GM20431 (cell line): Measurements from ENCODE around the gene CHST8.
"Not testable (repeated sequence)": the region's sequence is repeated elsewhere in the genome, so short reads cannot be mapped to it uniquely, and the experiment has no call there.

Source experiments
- in situ Hi-C: fragments of 300-500 bp; cut with MseI, MboI; formaldehyde crosslinking; loops from one replicate; pipeline ENCODE4 v1.15.0; 2020; ENCODE audit warnings: low sequenced_read_pairs; ENCODE audit not compliant: unreplicated experiment

The CHST8 gene, protein sequence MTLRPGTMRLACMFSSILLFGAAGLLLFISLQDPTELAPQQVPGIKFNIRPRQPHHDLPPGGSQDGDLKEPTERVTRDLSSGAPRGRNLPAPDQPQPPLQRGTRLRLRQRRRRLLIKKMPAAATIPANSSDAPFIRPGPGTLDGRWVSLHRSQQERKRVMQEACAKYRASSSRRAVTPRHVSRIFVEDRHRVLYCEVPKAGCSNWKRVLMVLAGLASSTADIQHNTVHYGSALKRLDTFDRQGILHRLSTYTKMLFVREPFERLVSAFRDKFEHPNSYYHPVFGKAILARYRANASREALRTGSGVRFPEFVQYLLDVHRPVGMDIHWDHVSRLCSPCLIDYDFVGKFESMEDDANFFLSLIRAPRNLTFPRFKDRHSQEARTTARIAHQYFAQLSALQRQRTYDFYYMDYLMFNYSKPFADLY

DNA sequence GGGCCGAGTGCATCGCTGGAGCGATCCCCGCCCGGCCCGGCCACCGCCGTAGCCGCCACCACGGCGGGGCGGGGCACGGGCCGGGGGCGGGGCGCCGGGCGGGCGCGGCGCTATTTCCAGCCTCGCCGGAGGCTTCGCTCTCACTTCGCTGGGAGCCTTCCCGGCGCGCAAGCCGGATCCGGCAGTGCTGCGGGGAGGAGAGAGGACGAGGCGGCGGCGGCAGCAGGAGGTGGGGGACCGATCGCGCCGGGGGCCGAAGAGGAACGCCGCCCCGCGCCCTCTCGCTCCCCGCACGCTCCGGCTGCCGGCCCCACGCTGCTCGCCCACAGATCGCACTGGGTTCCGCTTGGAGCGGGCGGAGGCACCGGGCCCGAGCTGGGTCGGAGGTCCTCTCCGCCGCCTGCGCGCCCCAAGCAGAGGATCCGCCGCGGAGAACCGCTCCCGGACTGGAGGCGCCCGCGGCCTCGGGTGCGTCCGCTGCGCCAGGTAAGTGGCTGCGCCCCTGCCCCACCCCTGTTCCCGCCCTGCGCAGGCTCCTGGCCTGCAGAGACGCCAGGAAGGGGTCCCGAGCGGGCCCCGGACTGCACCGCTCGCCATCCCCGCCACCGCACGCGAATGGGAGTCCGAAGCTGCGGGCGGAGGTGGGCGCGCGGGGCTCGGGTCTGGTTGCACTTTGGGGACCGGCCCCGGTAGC is at the start of gene CHST8:
Gene CHST8 (plus strand): TSS at position 143 of the 694 bp plus-strand sequence. CDS start 67,309 bp downstream, outside the sequence.
- in situ Hi-C loops = no loop called here

GRCh38 chr19:33572929-33573328 is 48.8 kb upstream of the CHST8 start:
- in situ Hi-C loops = no loop called here

DNA sequence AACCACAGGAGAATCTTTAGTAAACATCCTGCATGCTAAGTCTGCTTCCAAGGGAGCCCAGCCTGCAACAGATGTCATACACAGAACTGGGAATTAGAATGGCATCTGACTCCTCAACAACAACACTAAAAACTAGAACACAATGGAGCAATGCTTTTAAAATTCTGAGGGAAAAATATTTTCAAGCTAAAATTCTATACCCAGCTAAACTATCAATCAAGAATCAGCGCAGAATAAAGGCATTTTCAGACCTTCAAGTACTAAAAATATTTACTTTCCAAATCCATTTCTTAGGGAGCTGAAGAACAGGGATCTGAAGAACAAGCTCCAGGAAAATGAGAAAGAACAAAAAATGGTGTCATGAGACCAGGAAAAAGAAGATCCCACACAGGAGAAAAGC is 46.9 kb upstream of the CHST8 start:
- in situ Hi-C loops = no loop called here

DNA sequence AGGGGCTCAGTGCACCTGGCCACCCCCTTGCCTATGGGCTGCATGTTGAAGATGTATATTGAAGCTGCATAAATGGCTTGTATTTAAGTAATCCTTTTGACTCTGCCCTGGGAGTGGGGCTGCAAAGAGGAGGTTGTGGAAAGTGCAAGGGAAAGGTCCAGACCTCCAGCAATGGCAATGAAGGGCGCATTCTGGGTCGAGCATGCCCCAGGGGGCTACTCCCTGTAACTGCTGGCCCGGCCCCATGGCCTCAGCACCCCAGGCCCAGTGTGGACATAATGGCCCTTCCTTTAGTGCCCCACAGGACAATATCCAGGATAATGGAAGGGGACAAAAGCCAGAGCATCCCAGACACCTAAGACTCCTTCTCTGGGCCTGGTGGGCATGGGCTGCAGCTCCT is 43.1 kb upstream of the CHST8 start:
- in situ Hi-C loops = no loop called here

GRCh38 chr19:33580026-33580644 is 41.6 kb upstream of the CHST8 start:
- in situ Hi-C loops = no loop called here

DNA sequence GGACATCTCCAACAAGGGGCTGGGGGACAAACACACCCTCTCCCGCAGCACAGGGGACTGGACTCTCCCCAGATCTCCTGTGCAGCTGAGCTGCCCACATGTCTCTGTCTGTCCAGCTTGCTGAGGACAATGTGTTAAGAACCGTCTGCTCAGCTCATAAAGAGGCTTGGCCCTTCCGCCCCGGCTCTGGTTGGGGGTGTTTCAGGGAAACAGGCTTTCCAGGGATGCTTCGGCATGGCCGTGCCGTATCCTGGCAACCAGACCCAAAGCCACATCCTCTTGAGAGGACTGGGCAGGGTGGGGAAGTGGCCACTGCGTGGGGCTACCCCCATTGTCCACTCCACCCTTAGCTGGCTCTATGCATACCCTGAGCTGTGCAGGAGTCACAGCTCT is 41.1 kb upstream of the CHST8 start:
- in situ Hi-C loops = no loop called here

- in situ Hi-C loops = no loop called here
These were observed 38.8 kb upstream of the CHST8 start for GRCh38 chr19:33582914-33583313.

DNA sequence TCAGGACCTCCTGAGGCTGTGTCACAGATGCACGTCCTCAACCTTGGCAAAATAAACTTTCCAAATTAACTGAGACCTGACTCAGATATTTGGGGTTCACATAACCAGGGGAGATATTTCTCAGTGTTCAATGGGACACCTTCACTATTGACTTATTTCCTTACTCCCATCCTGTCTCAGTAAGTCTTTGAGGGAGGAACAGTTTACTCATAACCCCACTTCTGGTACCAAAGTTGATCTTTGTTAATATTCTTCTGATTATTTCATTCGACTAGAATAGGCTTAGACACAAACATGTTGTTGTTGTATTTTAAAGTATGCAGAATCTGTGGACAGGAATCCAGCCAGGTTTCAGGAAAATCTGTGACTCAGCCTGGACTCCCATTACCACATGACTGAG is 34.6 kb upstream of the CHST8 start:
- in situ Hi-C loops = no loop called here

GRCh38 chr19:33590224-33590623 is 31.5 kb upstream of the CHST8 start:
- in situ Hi-C loops = no loop called here

GRCh38 chr19:33595783-33596182 is 26.0 kb upstream of the CHST8 start:
- in situ Hi-C loops = no loop called here

DNA sequence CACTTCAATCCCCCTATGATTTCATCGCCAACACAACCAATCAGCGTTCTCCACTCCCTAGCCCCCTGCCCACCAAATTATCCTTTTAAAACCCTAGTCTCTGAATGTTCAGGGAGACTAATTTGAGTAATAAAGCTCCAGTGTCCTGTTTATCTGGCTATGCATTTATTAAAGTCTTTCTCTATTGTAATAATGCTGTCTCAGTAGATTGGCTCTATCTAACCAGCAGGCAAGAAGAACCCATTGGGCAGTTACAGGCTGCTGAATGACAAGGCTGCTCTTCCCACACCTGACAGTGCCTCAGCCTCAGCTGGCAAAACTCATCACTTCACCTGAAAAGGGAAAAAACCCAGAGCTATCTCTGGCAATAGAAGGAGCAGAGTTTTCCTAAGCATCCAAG is 20.2 kb upstream of the CHST8 start:
- in situ Hi-C loops = no loop called here

- in situ Hi-C loops = no loop called here
These were observed 19.1 kb upstream of the CHST8 start for GRCh38 chr19:33602576-33603204.

DNA sequence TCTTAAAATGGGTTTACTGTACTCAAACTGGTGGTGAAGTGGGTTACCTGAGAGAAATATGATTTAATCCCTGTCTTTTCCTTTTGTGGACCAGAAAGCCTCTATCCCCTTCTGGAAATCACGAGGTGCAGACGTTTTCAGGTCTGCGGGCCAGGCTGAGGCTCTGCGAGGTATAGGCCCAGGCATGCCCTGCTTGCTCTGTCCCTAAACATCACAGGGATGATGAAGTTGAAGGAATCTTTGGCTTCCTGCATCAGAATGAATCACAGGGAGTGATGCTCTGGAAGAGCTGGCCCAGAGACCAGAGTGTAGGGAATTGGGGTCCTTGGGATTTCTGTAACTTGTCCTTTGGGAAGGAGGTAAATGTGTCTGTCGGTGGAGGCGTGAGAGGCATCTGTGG is 18.4 kb upstream of the CHST8 start:
- in situ Hi-C loops = no loop called here

- in situ Hi-C loops = no loop called here
These were observed 17.1 kb upstream of the CHST8 start for GRCh38 chr19:33604651-33605050.

DNA sequence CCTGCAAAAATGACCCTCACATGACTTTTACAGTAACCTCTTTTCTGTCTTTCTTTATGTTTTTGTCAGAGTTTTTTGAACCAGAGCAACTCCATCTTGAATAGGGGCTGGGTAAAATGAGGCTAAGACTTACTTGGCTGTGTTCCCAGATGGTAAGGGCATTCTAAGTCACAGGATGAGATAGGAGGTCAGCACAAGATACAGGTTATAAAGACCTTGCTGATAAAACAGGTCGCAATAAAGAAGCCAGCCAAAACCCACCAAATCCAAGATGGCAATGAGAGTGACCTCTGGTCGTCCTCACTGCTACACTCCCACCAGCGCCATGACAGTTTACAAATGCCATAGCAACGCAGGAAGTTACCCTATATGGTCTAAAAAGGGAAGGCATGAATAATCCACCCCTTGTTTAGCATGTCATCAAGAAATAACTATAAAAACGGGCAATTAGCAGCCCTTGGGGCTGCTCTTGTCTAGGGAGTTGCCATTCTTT is 15.9 kb upstream of the CHST8 start:
- in situ Hi-C loops = not testable (repeated sequence)

DNA sequence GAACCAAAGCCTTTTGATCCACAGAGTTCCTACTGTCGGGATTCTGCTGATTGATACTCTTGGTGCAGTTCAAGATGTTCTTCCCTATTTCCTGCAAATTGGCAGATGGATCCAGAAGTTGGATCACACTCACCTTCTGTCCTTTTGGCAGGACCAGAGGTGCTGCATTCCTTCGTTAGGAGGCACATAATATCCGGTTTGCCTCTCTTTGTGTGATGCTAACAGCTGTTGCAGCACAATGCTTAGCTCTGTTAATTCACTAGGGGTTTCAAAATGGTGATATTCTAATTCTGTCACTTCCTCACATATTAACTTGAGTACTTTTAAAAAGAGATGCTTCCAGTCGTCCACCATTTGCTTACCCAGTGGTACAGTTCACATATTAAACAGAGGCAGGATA is 15.2 kb upstream of the CHST8 start:
- in situ Hi-C loops = no loop called here

DNA sequence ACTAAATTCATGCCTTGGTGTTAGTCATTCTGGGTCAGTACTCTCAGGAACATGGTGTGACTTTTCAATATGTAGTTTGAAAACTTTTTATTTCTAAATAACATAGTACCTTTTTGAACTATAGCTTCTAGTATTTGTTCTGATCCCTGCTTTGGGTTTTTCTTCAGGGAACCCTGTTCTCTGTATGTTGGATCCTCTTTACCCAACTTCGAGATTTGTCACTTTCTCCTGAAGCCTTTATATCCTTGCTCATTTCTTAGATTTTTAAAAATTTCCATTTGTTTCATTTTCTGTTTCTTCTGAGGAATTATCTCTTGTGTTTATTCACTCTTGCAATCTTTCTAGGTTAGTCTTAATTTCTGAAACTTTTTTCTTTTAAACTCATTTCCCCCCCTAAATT is 12.4 kb upstream of the CHST8 start:
- in situ Hi-C loops = no loop called here

- in situ Hi-C loops = no loop called here
These were observed 11.2 kb upstream of the CHST8 start for GRCh38 chr19:33610588-33610987.

DNA sequence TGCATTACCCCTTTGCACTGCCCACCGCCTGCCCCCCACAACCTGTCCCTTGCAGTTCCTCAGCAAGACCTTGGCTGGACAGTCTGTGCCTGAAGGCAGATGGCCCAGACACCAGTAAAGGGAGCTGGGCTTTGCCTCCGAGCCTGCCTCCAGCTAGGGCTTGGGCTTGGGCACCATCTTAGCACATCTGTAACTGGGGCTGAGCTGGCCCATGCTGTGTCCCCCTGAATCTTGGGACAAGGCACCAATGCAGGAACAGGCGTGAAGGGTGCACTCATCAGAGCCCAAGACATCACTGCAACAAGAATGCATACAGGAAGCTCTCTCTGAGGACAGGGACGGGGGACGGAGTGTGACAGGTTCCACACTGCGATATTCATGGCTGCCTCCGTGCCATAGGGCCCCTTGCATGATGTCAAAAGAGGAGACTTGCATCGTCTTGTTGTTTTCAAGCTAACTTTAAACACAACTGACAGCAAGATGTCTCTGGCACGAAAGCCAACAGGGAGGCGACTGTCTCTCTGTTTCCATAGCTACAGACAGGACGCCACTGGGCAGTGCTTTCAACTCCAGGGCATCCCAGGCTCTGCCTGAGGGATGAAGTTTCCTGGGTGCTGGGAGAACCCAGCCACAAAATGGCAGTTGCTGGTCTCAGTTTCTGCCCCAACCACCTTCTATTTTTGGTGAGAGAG is 8.7 kb upstream of the CHST8 start:
- in situ Hi-C loops = no loop called here

GRCh38 chr19:33613620-33614000 is 8.1 kb upstream of the CHST8 start:
- in situ Hi-C loops = no loop called here
